H4 (cell line): ENCODE results near the gene TM4SF1. TPM values are rescaled to one million over a fixed set of nuclear protein-coding genes. Genes with fewer than 3 reads are reported as not detected.

Experiments
- total RNA-seq: library from RNA; depleted of rRNA; stranded (reverse); fragments of >200 nt; shearing (Covaris generic); gene quantifications from 2 replicates; pipeline ENCODE4 v1.2.3, GENCODE V29; 2014; rRNA removed

The TM4SF1 gene
- total RNA-seq, 1 experiment from 2014 or later: 152 TPM

Other genes with a start within 250 kb of the TM4SF1 start
- 38.8 and 39.3 TPM in 2 replicates for gene HPS3, start 248.0 kb downstream of the TM4SF1 start, total RNA-seq
- 2.6 and 3.4 TPM in 2 replicates for gene CP, start 155.8 kb downstream of the TM4SF1 start, total RNA-seq
- gene TM4SF18, start 44.0 kb downstream of the TM4SF1 start, total RNA-seq: 0.08 and 0.39 TPM in 2 replicates
- gene TM4SF4, start 97.0 kb upstream of the TM4SF1 start, total RNA-seq: not detected in 2 replicates